SK-N-SH treated with all-trans-retinoic acid at 6 μM for 48 hours (cell line): ENCODE data around the gene MYH11.

Experiments used
- CREB5 ChIP-seq: fragments of 250-450 bp; sonication (Bioruptor Pico); IDR thresholded peaks from 2 replicates; pipeline ENCODE4 v1.5.1; 2020; ENCODE audit warnings: low read depth, mild to moderate bottlenecking, moderate library complexity
- TOX ChIP-seq: fragments of 250-450 bp; sonication (Bioruptor Pico); IDR thresholded peaks from 2 replicates; pipeline ENCODE4 v1.8.0; 2021; ENCODE audit warnings: mild to moderate bottlenecking, moderate library complexity, borderline replicate concordance
- TSHZ2 ChIP-seq: fragments of 250-450 bp; sonication (Bioruptor Pico); IDR thresholded peaks from 2 replicates; pipeline ENCODE4 v1.5.0; 2020; ENCODE audit warnings: mild to moderate bottlenecking, moderate library complexity

- TF ChIP-seq TSHZ2 (CRISPR knock-in tag) (no peak), TOX (no peak), CREB5 (no peak)
Observed at GRCh38 chr16:15897121-15897780, 40.4 kb upstream of the MYH11 start.
